Osteoblast (primary cell): ENCODE data around the gene CRIP1. TPM values are rescaled to one million over a fixed set of nuclear protein-coding genes. Genes with fewer than 3 reads are reported as not detected.

Source experiments
- DNase-seq: peaks from one replicate; pipeline ENCODE4 v3.0.0; 2011; ENCODE audit warnings: low spot score, mixed read lengths; ENCODE audit not compliant: insufficient read length; ENCODE audit errors: missing footprints
- H2AFZ ChIP-seq: 2 replicates; pipeline ENCODE4 v1.6.0; 2011; ENCODE audit warnings: mild to moderate bottlenecking, low read length
- H3K27ac ChIP-seq: 2 replicates; pipeline ENCODE4 v1.5.1; 2011; ENCODE audit warnings: mild to moderate bottlenecking, low read depth, low read length, moderate library complexity
- H3K27me3 ChIP-seq: 2 replicates; pipeline ENCODE4 v1.6.0; 2012; ENCODE audit warnings: mild to moderate bottlenecking, control low read depth, inconsistent platforms, low read length, moderate library complexity; ENCODE audit not compliant: insufficient read depth
- H3K36me3 ChIP-seq: 2 replicates; pipeline ENCODE4 v1.5.1; 2011; ENCODE audit warnings: mild to moderate bottlenecking, low read length, control low read depth, moderate library complexity; ENCODE audit not compliant: insufficient read depth
- H3K4me1 ChIP-seq: 2 replicates; pipeline ENCODE4 v1.5.1; 2011; ENCODE audit warnings: mild to moderate bottlenecking, low read length, control low read depth, moderate library complexity; ENCODE audit not compliant: insufficient read depth
- H3K4me2 ChIP-seq: 2 replicates; pipeline ENCODE4 v1.6.0; 2011; ENCODE audit warnings: mild to moderate bottlenecking, low read length; ENCODE audit not compliant: insufficient read depth
- H3K4me3 ChIP-seq: fragments of 200-600 bp; sonication (generic); 3 replicates; pipeline ENCODE4 v1.5.1; 2012; ENCODE audit warnings: mild to moderate bottlenecking, low read length, inconsistent platforms; ENCODE audit not compliant: insufficient read depth
- H3K79me2 ChIP-seq: 2 replicates; pipeline ENCODE4 v1.6.0; 2012; ENCODE audit warnings: mild to moderate bottlenecking, low read length, control low read depth, inconsistent platforms; ENCODE audit not compliant: insufficient read depth
- H3K9me3 ChIP-seq: 2 replicates; pipeline ENCODE4 v1.5.1; 2011; ENCODE audit warnings: low read depth, low read length, control low read depth
- H4K20me1 ChIP-seq: 2 replicates; pipeline ENCODE4 v1.6.0; 2012; ENCODE audit warnings: mild to moderate bottlenecking, low read length, control low read depth; ENCODE audit not compliant: insufficient read depth
- CTCF ChIP-seq: IDR thresholded peaks from 2 replicates; pipeline ENCODE4 v1.5.1; 2011; ENCODE audit warnings: mild to moderate bottlenecking, low read depth, low read length, moderate library complexity; ENCODE audit errors: extremely low read depth
- total RNA-seq: library from RNA; depleted of rRNA; stranded (reverse); fragments of >200 nt; gene quantifications from 2 replicates; pipeline ENCODE4 v1.2.3, GENCODE V29; 2012

The CRIP1 gene
- total RNA-seq, 1 donor = 8.7 TPM

- no peak for DNase-seq
- Histone ChIP-seq H3K27ac (no peak overlapping the region), H3K4me1 (no peaks in the 10 kb centered on the region), H3K36me3 (peaks cover 8% of the 10 kb centered on the region), H3K27me3 (no peaks in the 10 kb centered on the region), H3K9me3 (no peaks in the 10 kb centered on the region), H3K4me3 (no peak overlapping the region), H3K79me2 (peaks cover 50% of the 10 kb centered on the region), H4K20me1 (peaks cover 39% of the 10 kb centered on the region), H2AFZ (no peak overlapping the region), H3K4me2 (no peak overlapping the region)
- no peak for TF ChIP-seq CTCF
Measured at GRCh38 chr14:105442125-105442524, 44.6 kb upstream of the CRIP1 start.

- H4K20me1 ChIP-seq = peaks cover 32% of the 10 kb centered on the region
- no peaks in the 10 kb centered on the region for H3K4me1 ChIP-seq
- no peak overlapping the region for H3K4me3 ChIP-seq
- no peak overlapping the region for H2AFZ ChIP-seq
- H3K9me3 ChIP-seq = no peaks in the 10 kb centered on the region
- no peaks in the 10 kb centered on the region for H3K27me3 ChIP-seq
- H3K4me2 ChIP-seq = no peak overlapping the region
- TF ChIP-seq CTCF = no peak
- H3K27ac ChIP-seq = no peak overlapping the region
- H3K79me2 ChIP-seq = peaks cover 48% of the 10 kb centered on the region
- no peak for DNase-seq
- peaks cover 8% of the 10 kb centered on the region for H3K36me3 ChIP-seq
Measured at GRCh38 chr14:105442834-105443233, 43.9 kb upstream of the CRIP1 start.

- Histone ChIP-seq H3K4me2 (no peak overlapping the region), H3K36me3 (peaks cover 8% of the 10 kb centered on the region), H3K4me3 (no peak overlapping the region), H2AFZ (no peak overlapping the region), H3K4me1 (no peaks in the 10 kb centered on the region), H3K27ac (no peak overlapping the region), H3K27me3 (no peaks in the 10 kb centered on the region), H3K79me2 (peaks cover 42% of the 10 kb centered on the region), H4K20me1 (peaks cover 20% of the 10 kb centered on the region), H3K9me3 (no peaks in the 10 kb centered on the region)
- TF ChIP-seq CTCF = no peak
- DNase-seq = no peak
Measured at GRCh38 chr14:105444859-105445258, 41.8 kb upstream of the CRIP1 start.

GRCh38 chr14:105445290-105445689, 41.4 kb upstream of the CRIP1 start:
- Histone ChIP-seq H3K27ac (no peak overlapping the region), H3K27me3 (no peaks in the 10 kb centered on the region), H3K4me2 (no peak overlapping the region), H3K79me2 (peaks cover 37% of the 10 kb centered on the region), H4K20me1 (peaks cover 19% of the 10 kb centered on the region), H2AFZ (no peak overlapping the region), H3K4me3 (no peak overlapping the region), H3K4me1 (no peaks in the 10 kb centered on the region), H3K36me3 (peaks cover 12% of the 10 kb centered on the region), H3K9me3 (no peaks in the 10 kb centered on the region)
- no peak for DNase-seq
- no peak for TF ChIP-seq CTCF
